HG03159 (cell line): ENCODE measurements around the gene BCL6.

Source experiments
- ATAC-seq: cut with Tn5 transposase; IDR thresholded peaks from one replicate; pipeline ENCODE4 v1.9.1; 2021; ENCODE audit warnings: mild to moderate bottlenecking, moderate library complexity; ENCODE audit not compliant: unreplicated experiment

BCL6 gene

DNA sequence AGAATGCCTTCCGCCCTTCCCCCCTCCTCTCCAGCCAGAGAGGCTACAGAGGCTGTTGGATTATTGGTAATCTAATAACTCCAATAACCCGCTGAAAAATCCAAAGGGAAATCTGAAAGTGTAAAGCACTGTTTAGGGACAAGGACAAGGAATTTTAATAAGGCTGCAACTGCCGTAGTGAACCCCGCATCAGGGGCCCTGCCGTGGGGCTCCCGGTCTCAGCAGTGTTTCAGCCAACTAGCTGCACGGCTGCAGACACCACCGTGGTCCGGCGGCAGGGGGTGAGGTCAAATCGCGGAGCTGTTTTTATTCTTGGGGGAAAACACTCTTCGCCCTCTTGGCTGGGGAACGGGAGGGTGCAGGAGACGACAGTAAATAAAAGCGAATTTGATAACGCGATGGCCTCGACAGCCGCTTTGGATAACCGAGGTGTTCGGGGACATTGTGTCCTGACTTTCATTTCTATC is 6.1 kb downstream of the BCL6 start:
- ATAC-seq: no peak

DNA sequence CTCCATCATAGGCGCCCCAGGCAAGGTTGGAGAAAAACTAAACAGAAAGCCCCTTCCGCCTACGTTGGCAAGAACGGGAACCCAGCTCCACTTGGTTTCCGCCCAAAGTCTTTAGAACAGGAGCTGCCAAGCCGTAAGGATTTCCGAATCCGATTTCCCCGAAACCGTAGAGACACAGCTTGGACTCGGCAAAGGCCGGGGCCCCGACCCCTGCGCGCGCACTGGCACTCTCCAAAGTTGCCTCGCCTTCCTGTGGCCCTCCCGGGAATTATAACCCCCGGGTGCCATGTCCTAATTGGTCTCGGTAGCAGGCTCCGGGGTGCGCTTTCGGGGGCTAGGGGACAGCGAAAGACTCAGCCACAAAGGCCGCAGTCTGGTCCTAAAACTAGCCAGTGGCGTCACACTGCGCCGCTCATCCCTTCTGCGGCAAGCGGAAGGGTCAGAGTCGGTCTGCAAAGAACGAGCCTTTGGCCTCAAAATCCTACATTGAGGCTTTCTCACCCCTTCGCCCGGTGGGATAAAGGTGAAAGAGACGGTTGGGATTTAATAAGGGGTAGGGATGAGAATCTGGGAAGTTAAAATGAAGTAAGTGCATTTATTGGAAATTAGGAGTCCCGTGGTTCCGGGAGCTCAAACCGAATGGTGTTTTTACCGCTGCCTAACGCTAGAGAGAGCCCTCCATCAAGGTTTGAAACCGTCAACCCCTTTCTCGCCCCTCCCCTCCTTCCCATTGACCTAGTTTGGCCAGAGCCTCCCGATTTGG is 6.8 kb downstream of the BCL6 start:
- peak; percentile 50 for ATAC-seq

DNA sequence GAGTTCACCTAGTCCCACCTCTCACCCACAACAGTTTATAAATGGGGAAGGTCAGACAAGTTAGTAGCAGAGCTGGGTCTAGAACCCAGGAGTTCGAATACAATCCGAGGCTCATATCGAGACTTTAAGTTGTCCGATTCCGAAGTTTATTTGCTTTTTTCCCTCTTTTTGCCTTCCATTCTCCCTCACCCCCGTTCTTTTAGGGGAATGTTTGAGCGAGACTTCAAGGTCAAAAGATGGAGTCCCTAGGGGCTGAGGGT is 7.3 kb downstream of the BCL6 start:
- ATAC-seq: no peak

DNA sequence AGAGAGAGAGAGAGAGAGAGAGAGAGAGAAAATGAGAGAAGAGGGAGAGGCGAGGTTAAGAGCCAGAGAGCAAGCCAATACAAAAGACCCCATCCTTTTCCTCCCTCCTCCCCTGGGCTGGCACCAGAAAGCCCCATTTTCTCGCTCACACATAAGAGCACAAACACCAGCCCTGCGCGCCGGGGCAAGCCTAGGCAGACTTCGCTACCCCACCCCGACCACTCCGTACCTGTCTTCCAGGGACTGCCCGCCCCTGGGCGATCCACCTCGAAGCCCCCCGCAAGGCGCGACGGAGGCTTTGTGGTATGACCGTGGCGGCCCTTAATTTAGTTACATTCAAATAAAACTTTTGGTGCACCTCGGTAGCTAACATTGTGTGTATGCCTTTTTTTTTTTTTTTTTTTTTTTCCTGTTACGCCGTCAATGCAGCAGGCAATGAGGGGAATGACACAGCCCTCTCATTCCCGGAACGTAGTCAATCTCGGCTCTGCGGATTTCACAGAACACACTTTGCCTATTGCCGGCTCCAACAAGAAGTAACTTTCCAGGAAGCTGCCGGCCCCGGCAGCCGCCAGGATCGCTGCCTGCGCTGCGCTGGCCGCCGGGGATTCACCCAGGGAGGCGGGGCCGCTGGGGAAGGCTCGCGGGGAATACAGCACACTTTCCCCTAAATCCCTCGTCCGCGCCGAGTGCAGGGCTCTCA is 7.7 kb downstream of the BCL6 start:
- ATAC-seq: no peak

DNA sequence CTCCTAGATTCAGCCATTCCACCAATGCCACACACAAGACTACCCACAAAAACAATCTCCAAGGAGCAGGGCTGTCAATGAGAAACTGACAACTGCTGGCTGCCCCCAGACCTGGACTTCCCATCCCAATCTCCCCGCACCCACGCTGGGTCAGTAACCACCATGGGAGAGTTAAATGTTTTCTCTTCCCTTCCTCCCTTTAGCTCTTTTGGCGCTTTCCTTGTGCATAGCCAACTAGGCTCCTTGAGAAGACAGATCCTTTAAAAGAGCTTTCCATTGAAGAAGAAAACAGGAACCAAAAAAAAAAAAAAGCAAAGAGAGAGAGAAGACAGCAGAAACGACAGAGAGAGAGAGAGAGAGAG is 8.3 kb downstream of the BCL6 start:
- ATAC-seq: no peak

DNA sequence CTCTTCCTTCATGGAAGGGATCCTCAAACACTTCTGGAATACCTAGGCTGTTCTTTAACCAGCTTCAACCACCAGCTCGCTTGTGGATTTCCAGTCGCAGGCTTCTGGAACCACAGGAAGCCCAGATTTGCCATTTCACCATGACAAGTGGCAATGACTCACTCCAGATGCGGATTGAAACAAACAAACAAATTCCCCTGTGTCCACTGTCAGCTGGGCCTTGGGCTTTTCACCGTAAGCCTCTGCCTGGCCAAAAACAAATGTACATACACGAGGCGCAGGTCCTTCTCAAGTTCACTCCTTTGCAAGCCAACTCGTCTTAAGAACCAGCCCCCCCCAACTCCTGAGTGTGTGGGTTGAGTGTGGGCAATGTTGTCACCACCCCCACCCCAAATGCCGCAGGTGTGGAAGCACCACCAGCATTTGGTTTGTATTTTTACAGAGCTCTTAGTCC is 8.8 kb downstream of the BCL6 start:
- ATAC-seq: no peak

DNA sequence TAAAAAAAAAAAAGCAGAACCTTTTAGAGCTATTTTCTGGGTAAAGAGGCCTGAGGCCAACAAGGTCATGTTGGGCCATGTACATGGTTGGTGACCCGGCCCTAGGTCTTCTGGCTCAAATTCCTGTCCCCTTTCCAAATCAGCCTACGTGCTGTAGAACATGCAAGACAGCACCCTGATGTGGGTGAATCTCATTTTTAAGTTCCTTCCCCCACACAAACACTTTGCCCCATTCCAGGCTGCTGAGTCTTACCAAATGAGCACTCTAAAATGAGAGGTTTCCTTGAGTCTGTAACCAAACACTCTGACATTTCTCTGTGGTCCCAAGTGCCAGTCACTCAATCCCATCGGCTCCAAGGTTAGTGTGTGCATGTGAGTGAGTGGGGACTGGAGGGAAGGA is 9.4 kb downstream of the BCL6 start:
- ATAC-seq: no peak

DNA sequence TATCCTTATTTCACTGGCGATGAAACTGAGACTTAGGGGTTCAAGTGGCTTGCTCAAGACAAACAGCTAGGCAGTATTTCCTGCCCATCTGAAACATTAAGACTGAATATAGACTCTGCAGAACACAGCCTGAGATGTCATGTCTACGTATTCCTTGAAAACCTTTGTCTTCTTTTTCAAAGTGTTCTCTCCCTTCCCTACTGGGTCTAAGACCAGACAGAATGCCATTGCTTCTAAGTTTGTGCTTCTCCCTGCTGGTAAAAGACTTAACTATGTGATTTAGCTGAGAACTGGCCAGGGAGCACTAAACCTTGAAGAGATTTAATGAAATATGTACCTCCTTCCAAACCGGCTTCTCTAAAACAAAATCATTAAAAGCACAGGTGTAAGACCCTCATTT is 9.9 kb downstream of the BCL6 start:
- no peak for ATAC-seq

DNA sequence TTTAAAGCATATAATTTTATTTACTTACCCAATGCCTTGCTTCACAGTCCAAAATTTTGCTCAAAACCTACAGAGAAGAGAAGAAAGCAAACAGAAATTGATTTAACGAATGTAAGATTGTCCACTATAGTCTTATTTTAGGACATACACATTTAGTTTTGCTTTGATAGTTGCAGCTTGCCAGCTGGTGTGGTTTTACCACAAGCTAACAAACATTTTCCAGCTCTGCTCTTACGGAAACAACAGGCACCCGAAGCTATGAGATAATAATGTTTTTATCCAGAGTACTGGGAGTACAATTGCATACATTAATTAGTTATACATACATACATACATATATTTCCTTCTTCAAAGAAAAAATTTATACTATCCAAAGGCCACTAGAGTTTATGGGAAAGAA is 10.4 kb downstream of the BCL6 start:
- ATAC-seq: no peak

DNA sequence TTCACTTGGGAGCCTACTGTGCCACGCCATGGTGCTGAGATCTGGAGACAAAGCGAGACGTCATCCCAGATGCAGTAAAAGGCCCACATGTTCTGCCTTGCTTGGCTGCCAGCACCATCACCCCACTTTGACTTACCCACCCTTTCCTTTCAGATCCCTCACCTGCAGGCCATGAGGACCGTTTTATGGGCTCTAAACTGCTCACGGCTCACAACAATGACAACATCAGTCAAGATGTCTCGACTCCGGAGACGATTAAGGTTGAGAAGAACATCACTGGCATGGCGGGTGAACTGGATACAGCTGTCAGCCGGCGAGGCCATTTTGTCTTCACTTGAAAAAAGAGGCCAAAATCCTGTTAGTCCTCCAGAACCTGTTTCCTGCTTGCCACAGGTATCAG is 11.9 kb downstream of the BCL6 start:
- ATAC-seq: no peak

DNA sequence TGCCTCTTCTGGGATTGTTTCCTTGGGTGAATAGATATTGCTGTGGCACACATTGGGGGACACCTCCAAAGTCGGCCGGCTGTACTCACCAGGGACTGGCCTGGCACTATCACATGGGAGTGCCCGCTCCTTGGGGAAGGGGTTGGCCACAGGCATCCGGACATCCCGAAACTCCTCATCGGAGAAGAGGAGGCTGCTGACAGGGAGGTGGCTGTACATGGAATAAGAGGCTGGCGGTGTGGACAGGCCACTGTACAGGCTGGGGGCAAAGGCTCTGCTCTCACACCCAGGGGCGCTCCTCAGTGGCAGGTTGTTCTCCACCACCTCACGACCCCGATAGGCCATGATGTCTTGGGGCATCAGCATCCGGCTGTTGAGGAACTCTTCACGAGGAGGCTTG is 15.7 kb downstream of the BCL6 start:
- ATAC-seq: no peak

DNA sequence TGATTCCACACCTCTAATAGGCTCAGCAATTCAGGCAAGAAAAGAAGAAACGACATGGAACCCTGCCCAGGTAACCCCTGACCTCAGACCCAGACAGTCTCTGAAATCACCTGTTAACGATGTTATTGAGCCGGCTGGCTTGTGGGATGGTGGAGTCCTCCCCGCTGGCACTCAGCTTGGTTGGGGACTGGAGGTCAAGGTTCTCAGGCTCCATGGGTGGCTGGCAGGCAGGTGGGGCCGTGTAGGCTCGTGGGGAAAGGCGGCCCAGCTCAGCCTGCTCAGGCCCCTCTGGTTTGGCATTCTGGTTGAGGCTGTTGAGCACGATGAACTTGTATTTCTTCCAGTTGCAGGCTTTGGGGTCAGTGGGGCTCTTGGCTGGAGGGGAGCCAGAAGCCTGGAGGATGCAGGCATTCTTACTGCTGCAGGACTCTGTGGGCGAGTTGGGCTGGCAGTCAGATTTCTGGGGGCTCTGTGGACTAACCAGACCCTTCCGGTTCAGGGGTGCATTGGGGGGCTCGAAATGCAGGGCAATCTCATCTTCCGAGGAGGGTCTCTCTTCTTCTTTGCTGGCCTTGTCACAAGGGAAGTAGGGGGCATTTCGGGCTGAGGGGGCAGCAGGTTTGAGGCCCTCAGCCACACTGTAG is 16.2 kb downstream of the BCL6 start:
- ATAC-seq: no peak

DNA sequence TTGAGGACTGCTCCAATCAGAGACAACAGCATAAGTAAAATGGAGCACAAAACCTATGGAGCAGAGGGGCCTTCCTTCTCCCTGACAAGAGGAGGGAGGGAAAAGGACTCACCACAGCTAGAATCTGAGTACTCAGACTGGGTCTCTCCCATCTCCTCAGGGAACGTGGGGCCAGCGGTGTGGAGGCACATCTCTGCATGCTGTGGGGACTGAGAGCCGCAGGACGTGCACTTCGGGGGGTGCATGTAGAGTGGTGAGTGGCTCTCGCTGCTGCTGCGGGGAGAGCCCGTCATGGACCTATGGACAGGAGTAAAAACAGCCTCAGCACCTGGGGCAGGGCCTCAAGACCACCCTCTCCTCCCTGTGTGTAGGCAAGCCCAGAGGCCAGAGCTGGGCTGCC is 17.0 kb downstream of the BCL6 start:
- no peak for ATAC-seq

DNA sequence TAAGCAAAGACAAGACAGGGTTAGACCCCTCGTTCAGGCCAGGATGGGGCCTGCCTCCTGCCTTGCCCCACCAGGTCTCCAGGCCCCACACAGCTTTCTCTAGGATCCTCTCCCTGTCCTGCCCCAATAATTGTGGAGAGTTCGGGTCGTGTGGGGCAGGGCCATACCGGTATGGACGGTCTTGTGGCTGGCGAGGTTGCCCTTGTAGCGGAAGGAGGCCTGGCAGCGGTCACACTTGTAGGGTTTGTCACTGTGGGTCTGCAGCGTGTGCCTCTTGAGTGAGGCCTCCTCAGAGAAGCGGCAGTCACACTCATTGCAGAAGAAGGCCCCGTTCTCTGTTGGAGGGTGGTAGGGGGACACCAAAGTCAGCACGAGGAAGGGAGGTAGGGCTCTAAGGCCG is 18.7 kb downstream of the BCL6 start:
- no peak for ATAC-seq

DNA sequence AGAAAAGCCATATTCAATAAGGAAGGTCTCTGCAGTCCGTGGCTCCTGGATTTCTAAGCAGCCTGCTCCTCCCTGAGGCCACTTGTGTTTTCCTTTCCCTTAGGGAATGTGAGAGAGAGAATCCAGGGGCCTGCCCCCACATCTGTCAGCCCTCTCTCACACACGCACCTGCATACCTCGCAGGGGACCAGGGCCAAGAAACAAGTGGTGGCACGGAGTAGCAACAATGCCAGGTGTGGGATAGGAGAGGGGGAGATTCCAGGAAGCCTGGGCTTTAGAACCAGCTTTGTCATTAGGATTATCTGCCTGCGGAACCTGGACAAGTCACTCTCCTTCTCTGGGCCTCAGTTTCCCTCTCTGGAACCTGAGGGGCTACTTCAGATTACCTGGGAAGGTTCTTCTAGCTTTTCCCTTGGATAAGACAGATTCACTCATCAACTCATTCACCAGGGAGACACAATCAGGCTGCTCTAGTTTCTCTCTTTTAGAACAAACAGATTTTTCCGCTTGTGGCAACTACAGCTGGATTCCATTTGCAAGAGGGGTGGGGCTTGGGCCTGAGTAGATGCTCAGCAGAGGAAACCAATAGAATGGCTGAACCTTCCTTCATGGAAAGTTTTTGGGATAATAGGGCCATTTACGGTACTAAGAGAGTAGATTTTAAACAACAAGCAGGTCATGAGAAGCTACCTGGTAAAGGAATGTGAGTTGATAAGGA is 19.5 kb downstream of the BCL6 start:
- no peak for ATAC-seq

DNA sequence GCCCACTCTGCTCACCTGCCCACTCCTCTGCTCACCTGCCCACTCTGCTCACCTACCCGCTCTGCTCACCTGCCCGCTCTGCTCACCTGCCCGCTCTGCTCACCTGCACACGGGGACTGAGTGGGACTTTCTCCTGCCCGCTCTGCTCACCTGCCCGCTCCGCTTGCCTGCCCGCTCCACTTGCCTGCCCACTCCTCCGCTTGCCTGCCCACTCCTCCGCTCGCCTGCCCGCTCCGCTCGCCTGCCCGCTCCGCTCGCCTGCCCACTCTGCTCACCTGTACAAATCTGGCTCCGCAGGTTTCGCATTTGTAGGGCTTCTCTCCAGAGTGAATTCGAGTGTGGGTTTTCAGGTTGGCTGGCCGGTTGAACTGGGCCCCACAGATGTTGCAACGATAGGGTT is 20.0 kb downstream of the BCL6 start:
- no peak for ATAC-seq

DNA sequence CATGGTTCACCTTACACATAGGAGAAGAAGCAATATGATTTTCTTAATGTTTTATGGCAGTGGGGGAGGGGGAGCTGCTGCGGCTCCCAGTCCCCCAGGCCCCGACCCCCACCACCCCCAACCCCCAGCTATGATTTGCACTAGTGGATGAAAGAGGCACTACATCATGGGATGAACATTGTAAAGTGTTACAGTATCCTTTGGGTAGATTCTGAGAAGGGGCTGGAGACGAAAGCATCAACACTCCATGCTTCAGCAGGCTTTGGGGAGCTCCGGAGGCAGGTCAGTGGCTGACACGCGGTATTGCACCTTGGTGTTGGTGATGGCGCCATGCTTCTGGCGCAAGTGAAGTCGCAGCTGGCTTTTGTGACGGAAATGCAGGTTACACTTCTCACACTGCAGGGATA is 23.1 kb downstream of the BCL6 start:
- no peak for ATAC-seq

DNA sequence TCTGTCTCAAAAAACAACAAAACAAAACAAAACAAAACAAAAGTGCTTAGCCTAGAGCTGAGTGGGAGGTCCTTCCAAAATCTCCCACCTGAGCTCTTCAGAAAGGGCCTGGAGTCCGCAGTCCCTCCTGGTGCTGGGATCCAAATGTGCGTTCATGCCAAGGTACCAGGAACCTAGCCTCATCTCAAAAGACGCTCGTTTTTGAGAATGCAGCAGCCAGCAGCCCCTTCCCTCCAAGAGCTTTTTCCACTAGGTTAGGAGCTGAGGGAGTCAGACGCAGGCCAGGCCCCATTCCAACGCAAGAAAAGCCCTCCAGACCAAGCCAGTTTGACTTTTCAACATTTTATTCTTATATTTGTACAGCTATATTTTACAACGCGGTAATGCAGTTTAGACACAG is 24.2 kb downstream of the BCL6 start:
- ATAC-seq: no peak

DNA sequence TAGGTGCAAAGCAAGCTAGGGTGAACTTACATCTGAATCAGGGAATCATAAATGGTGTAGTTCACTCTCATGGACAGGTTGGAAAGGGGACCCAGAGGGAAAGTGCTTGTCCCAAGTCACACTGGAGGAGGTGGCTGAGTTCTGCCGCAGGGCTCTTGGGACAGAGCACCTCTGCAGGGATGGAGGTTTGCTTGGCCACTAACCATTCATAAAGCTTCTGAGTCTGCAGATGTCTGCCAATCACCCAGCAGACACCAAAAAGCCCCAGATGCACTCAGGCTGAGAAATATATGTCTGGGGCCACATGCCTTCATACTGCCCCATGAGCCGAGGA is 25.0 kb downstream of the BCL6 start:
- ATAC-seq: no peak

DNA sequence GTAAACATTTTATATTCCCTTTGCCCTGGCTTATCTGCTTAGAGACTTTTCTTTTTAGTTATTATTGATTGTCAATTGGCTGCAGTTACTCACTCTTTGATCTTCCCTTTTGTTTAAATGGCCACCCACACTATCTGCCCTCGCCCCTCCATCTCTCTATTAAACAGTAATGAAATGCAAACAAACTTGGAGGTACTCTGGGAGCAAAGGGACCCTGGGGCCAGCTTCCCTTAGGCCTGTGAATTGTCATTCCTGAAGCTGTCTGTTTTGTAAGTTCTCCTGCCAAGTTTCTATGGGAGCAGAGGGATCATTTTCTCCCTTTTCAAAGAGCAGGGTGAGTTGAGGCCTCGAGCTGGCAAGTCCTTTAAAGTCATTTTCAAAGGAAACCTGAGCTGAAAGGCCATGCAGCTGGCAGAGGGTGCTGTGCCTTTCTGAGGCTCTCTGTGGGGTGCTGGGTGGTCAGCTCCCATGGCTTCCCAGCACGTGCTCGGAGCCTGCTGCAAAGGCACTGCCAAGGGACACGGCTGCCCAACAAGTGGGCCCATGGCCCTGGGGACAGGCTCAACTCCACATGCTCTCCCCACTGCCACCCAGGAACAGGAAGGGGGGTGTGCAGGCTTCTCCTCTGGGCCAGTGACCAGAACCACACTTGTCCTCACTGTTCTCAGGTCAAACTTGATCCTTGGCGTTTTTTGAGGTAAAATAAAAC is 25.5 kb downstream of the BCL6 start:
- no peak for ATAC-seq

DNA sequence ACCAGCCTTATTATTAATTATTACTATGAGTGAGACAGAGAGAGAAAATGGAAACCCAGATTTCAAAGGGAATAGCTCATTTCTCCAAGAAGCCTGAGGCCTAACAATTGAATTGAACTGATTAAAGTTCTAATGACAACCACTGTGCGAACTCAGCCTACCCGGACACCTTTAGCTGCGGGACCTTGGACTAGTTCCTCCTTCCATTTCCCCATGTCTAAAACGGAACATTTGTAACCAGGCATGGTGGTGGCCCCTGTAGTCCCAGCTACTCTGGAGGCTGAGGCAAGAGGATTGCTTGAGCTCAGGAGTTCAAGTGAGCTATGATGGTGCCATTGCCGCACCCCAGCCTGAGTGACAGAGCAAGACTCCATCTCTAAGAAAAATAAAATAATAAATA is 26.5 kb downstream of the BCL6 start:
- no peak for ATAC-seq
